ENCODE measurements around the gene TRAF4.

Gene TRAF4

GRCh38 chr17:28712705-28713415 is 31.0 kb upstream of the TRAF4 start:
- no peak overlapping the region for H3K4me2 ChIP-seq
- H3K4me3 ChIP-seq (IDR thresholded peaks at IDR 0.05; ENCODE audit: insufficient read depth, low read depth, low read length), result no peak overlapping the region
- H3K27me3 ChIP-seq (ENCODE audit: insufficient read depth, low read depth), result peaks cover 24% of the 10 kb centered on the region
- no peaks in the 10 kb centered on the region for H4K20me1 ChIP-seq (ENCODE audit: insufficient read depth)
- no peaks in the 10 kb centered on the region for H3K36me3 ChIP-seq (ENCODE audit: insufficient read depth)
- TF ChIP-seq CTCF (conservative IDR thresholded peaks at IDR 0.05; ENCODE audit: low read depth, low read length), result no peak
- H3K4me1 ChIP-seq (ENCODE audit: low read depth, poor library complexity, severe bottlenecking), result no peaks in the 10 kb centered on the region
- no peak overlapping the region for H3K27ac ChIP-seq
- H3K79me2 ChIP-seq (ENCODE audit: insufficient read depth, low read depth), result no peaks in the 10 kb centered on the region
- H3K9ac ChIP-seq, result no peak overlapping the region
- no peak overlapping the region for H2AFZ ChIP-seq (ENCODE audit: low read depth)

GRCh38 chr17:28714281-28714680 is 29.5 kb upstream of the TRAF4 start:
- Histone ChIP-seq H3K27me3 (ENCODE audit: insufficient read depth, low read depth) (peaks cover 24% of the 10 kb centered on the region), H3K79me2 (ENCODE audit: insufficient read depth, low read depth) (no peaks in the 10 kb centered on the region; the same call in 1 of the 2 replicates), H2AFZ (ENCODE audit: low read depth) (no peak overlapping the region), H4K20me1 (ENCODE audit: insufficient read depth) (no peaks in the 10 kb centered on the region), H3K9ac (no peak overlapping the region), H3K4me1 (ENCODE audit: low read depth, poor library complexity, severe bottlenecking) (peaks cover 7% of the 10 kb centered on the region), H3K4me3 (IDR thresholded peaks at IDR 0.05; ENCODE audit: insufficient read depth, low read depth, low read length) (no peak overlapping the region), H3K36me3 (ENCODE audit: insufficient read depth) (no peaks in the 10 kb centered on the region), H3K4me2 (no peak overlapping the region), H3K27ac (no peak overlapping the region)
- no peak for TF ChIP-seq CTCF (conservative IDR thresholded peaks at IDR 0.05; ENCODE audit: low read depth, low read length)

GRCh38 chr17:28715217-28715616 is 28.6 kb upstream of the TRAF4 start:
- H3K4me2 ChIP-seq, result no peak overlapping the region

GRCh38 chr17:28716740-28717577 is 26.9 kb upstream of the TRAF4 start:
- Histone ChIP-seq H3K27me3 (ENCODE audit: insufficient read depth, low read depth) (peaks cover 24% of the 10 kb centered on the region), H4K20me1 (ENCODE audit: insufficient read depth) (0 out of 2 replicates have a peak, but pooled peaks cover 5% of the 10 kb centered on the region), H3K9ac (no peak overlapping the region), H3K27ac (no peak overlapping the region), H3K4me3 (IDR thresholded peaks at IDR 0.05; ENCODE audit: insufficient read depth, low read depth, low read length) (no peak overlapping the region), H3K4me2 (no peak overlapping the region), H3K4me1 (ENCODE audit: low read depth, poor library complexity, severe bottlenecking) (peaks cover 16% of the 10 kb centered on the region), H3K79me2 (ENCODE audit: insufficient read depth, low read depth) (peaks cover 21% of the 10 kb centered on the region), H2AFZ (ENCODE audit: low read depth) (no peak overlapping the region), H3K36me3 (ENCODE audit: insufficient read depth) (peaks cover 11% of the 10 kb centered on the region; the same call in 1 of the 2 replicates)
- TF ChIP-seq CTCF (conservative IDR thresholded peaks at IDR 0.05; ENCODE audit: low read depth, low read length), result no peak

More at GRCh38 chr17:28715217-28715616, 28.6 kb upstream of the TRAF4 start:
- H3K36me3 ChIP-seq (ENCODE audit: insufficient read depth), result no peaks in the 10 kb centered on the region
- H3K27ac ChIP-seq, result no peak overlapping the region
- no peak overlapping the region for H3K9ac ChIP-seq
- no peak for TF ChIP-seq CTCF (conservative IDR thresholded peaks at IDR 0.05; ENCODE audit: low read depth, low read length)
- peaks cover 4% of the 10 kb centered on the region for H3K79me2 ChIP-seq (ENCODE audit: insufficient read depth, low read depth)
- no peaks in the 10 kb centered on the region for H4K20me1 ChIP-seq (ENCODE audit: insufficient read depth)
- peaks cover 24% of the 10 kb centered on the region for H3K27me3 ChIP-seq (ENCODE audit: insufficient read depth, low read depth)
- H3K4me1 ChIP-seq (ENCODE audit: low read depth, poor library complexity, severe bottlenecking), result peaks cover 7% of the 10 kb centered on the region
- H3K4me3 ChIP-seq (IDR thresholded peaks at IDR 0.05; ENCODE audit: insufficient read depth, low read depth, low read length), result no peak overlapping the region
- no peak overlapping the region for H2AFZ ChIP-seq (ENCODE audit: low read depth)

Data from KMS-11 (cell line).